PC-3 (cell line): ENCODE results near the gene LMOD3. TPM values are rescaled to one million over a fixed set of nuclear protein-coding genes. Genes with fewer than 3 reads are reported as not detected.

Experiments
- ATAC-seq: fragments of 200-7000 bp; cut with Tn5 transposase; 2 replicates; pipeline ENCODE4 v1.9.1; 2020; ENCODE audit warnings: mild to moderate bottlenecking, moderate library complexity
- BruUV-seq: library from RNA; stranded (reverse); fragments of 400-500 nt; replicated peaks from 2 replicates; lab custom pipeline; 2021; lab: Mats Ljungman, UMichigan
- CTCF ChIA-PET: fragments of 300-600 bp; sonication (Branson Sonifier 250); formaldehyde crosslinking; loops from one replicate; lab custom pipeline; 2022; ENCODE audit warnings: antibody characterized with exemption; lab: Charles Lee
- POLR2A ChIA-PET: fragments of 300-600 bp; sonication (Branson Sonifier 250); formaldehyde crosslinking; loops from one replicate; lab custom pipeline; 2022; ENCODE audit warnings: antibody characterized with exemption; ENCODE audit not compliant: unreplicated experiment; lab: Charles Lee
- DNase-seq: peaks from one replicate; pipeline ENCODE4 v3.0.0-alpha.2; 2015
- H2AFZ ChIP-seq: fragments of 300-600 bp; sonication (generic); 2 replicates; pipeline ENCODE4 v1.6.0; 2016; ENCODE audit warnings: antibody characterized with exemption, low read length
- H3F3A ChIP-seq: fragments of 300-600 bp; sonication (generic); one replicate; pipeline ENCODE4 v1.6.0; 2017; ENCODE audit warnings: antibody characterized with exemption, low read length, control low read depth, mild to moderate bottlenecking; ENCODE audit not compliant: unreplicated experiment
- H3K27ac ChIP-seq: fragments of 300-600 bp; sonication (generic); 2 replicates; pipeline ENCODE4 v1.5.1; 2016; ENCODE audit warnings: mild to moderate bottlenecking, low read length
- H3K27me3 ChIP-seq: fragments of 300-600 bp; sonication (generic); 2 replicates; pipeline ENCODE4 v1.6.1; 2016; ENCODE audit warnings: low read length, mixed read lengths
- H3K36me3 ChIP-seq: fragments of 300-600 bp; sonication (generic); 2 replicates; pipeline ENCODE4 v1.6.1; 2016; ENCODE audit warnings: low read depth, mixed run types, low read length, mixed read lengths
- H3K4me1 ChIP-seq: fragments of 300-600 bp; sonication (generic); 2 replicates; pipeline ENCODE4 v1.5.1; 2016; ENCODE audit warnings: low read length; ENCODE audit not compliant: insufficient read depth
- H3K4me2 ChIP-seq: fragments of 300-600 bp; sonication (generic); 2 replicates; pipeline ENCODE4 v1.6.0; 2016; ENCODE audit warnings: low read length
- H3K4me3 ChIP-seq: fragments of 300-600 bp; sonication (generic); 2 replicates; pipeline ENCODE4 v1.5.1; 2016; ENCODE audit warnings: mild to moderate bottlenecking, low read length, mixed read lengths
- H3K79me2 ChIP-seq: fragments of 300-600 bp; sonication (generic); 2 replicates; pipeline ENCODE4 v1.6.1; 2017; ENCODE audit warnings: low read length, mixed read lengths
- H3K9ac ChIP-seq: fragments of 300-600 bp; sonication (generic); 2 replicates; pipeline ENCODE4 v1.6.0; 2016; ENCODE audit warnings: mild to moderate bottlenecking, low read length
- H3K9me2 ChIP-seq: fragments of 300-600 bp; sonication (generic); replicated peaks from 2 replicates; pipeline ENCODE4 v1.6.1; 2016; ENCODE audit warnings: mixed run types, low read length, mixed read lengths
- H3K9me3 ChIP-seq: fragments of 300-600 bp; sonication (generic); 2 replicates; pipeline ENCODE4 v1.6.1; 2016; ENCODE audit warnings: low read length, mixed read lengths
- H4K20me1 ChIP-seq: fragments of 300-600 bp; sonication (generic); 2 replicates; pipeline ENCODE4 v1.6.1; 2016; ENCODE audit warnings: low read length, mixed read lengths
- EZH2 ChIP-seq: fragments of 300-600 bp; sonication (generic); IDR thresholded peaks from one replicate; pipeline ENCODE4 v1.6.1; 2017; ENCODE audit warnings: antibody characterized with exemption, mild to moderate bottlenecking, low read length; ENCODE audit not compliant: unreplicated experiment
- EZH2phosphoT487 ChIP-seq: fragments of 300-600 bp; sonication (generic); IDR thresholded peaks from 2 replicates; pipeline ENCODE4 v1.6.1; 2018; ENCODE audit warnings: mild to moderate bottlenecking, antibody characterized with exemption, low read length, borderline replicate concordance
- intact Hi-C: fragments of 100-400 bp; cut with micrococcal nuclease; formaldehyde crosslinking; loops from 2 replicates; pipeline ENCODE4 v1.9.0; 2023
- total RNA-seq: library from RNA; depleted of rRNA; stranded (reverse); fragments of >200 nt; gene quantifications from 2 replicates; pipeline ENCODE4 v1.2.3, GENCODE V29; 2014
- TF ChIP-seq, protein P1 (sequence below): fragments of 300-600 bp; sonication (generic); conservative IDR thresholded peaks from 2 replicates; pipeline ENCODE4 v1.5.1; 2017; ENCODE audit warnings: antibody characterized with exemption, low read depth, mild to moderate bottlenecking, low read length

Gene LMOD3
- total RNA-seq, 1 experiment from 2014 or later, result not detected

DNA sequence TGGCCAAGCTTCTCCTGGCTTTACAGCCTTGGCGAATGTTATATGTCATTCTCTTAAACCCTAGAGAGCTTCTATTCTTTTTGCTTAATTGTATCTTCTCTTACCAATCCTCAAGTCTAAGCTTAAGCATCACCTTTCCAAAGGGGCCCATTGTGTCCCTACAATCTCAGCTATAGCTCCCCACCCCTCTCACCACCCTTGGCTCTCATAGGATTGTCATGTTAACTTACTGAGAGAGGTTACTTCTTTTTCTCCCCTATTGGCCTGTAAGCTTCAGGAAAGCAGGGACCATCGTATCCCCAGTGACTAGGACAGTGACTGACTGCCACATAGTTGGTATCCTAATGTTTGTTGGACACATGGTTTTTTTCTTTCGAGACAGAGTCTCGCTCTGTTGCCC lies 43.3 kb upstream of the LMOD3 start:
- no peaks in the 10 kb centered on the region for H3K4me1 ChIP-seq
- no TSS peak for BruUV-seq
- H3K9ac ChIP-seq, result no peak overlapping the region
- no peaks in the 10 kb centered on the region for H3K79me2 ChIP-seq
- intact Hi-C loops, result no loop called here
- ChIA-PET POLR2A (no interaction called here), CTCF (no interaction called here)
- no peaks in the 10 kb centered on the region for H3K27me3 ChIP-seq
- H3F3A ChIP-seq, result no peaks in the 10 kb centered on the region
- no peak for ATAC-seq
- TF ChIP-seq, protein P1, sequence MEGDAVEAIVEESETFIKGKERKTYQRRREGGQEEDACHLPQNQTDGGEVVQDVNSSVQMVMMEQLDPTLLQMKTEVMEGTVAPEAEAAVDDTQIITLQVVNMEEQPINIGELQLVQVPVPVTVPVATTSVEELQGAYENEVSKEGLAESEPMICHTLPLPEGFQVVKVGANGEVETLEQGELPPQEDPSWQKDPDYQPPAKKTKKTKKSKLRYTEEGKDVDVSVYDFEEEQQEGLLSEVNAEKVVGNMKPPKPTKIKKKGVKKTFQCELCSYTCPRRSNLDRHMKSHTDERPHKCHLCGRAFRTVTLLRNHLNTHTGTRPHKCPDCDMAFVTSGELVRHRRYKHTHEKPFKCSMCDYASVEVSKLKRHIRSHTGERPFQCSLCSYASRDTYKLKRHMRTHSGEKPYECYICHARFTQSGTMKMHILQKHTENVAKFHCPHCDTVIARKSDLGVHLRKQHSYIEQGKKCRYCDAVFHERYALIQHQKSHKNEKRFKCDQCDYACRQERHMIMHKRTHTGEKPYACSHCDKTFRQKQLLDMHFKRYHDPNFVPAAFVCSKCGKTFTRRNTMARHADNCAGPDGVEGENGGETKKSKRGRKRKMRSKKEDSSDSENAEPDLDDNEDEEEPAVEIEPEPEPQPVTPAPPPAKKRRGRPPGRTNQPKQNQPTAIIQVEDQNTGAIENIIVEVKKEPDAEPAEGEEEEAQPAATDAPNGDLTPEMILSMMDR, result no peak
- TF ChIP-seq EZH2 (no peak), EZH2phosphoT487 (no peak)
- H3K36me3 ChIP-seq, result no peaks in the 10 kb centered on the region
- no peak for DNase-seq
- H3K27ac ChIP-seq, result no peak overlapping the region
- H4K20me1 ChIP-seq, result no peaks in the 10 kb centered on the region
- H3K9me2 ChIP-seq, result no peaks in the 10 kb centered on the region
- H3K4me2 ChIP-seq, result no peak overlapping the region
- no peak overlapping the region for H2AFZ ChIP-seq
- no peak overlapping the region for H3K4me3 ChIP-seq
- H3K9me3 ChIP-seq, result no peaks in the 10 kb centered on the region

DNA sequence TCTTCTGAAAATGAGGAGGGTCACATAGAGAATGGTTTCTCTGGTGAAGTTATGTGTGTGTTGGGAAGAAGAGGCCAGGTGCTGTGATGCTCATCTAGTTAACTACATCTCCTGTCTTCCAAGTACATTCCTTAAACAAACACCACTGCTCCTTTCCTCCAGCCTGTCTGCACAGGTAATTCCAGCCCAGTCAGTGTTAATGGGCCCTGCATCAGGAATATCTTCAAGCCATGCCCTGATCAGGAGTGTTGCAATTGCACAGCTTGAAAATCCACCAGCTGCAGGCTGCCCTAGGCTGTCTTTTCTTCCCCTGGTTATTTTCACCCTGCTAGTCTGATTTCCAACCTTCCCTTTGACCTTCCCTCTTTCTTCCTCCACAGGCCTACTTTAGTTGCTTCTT lies 41.9 kb upstream of the LMOD3 start:
- Histone ChIP-seq H3K36me3 (no peaks in the 10 kb centered on the region), H3K27ac (no peak overlapping the region), H3K4me3 (no peak overlapping the region), H3K9me3 (no peaks in the 10 kb centered on the region), H3F3A (no peaks in the 10 kb centered on the region), H3K4me2 (no peak overlapping the region), H3K79me2 (no peaks in the 10 kb centered on the region), H3K4me1 (no peaks in the 10 kb centered on the region), H3K9ac (no peak overlapping the region), H3K9me2 (no peaks in the 10 kb centered on the region), H4K20me1 (no peaks in the 10 kb centered on the region), H3K27me3 (no peaks in the 10 kb centered on the region), H2AFZ (no peak overlapping the region)
- ATAC-seq (no peak), DNase-seq (no peak)
- BruUV-seq, result no TSS peak
- ChIA-PET POLR2A (no interaction called here), CTCF (no interaction called here)
- intact Hi-C loops, result no loop called here
- TF ChIP-seq EZH2 (no peak), EZH2phosphoT487 (no peak)
- TF ChIP-seq, protein P1, result no peak

DNA sequence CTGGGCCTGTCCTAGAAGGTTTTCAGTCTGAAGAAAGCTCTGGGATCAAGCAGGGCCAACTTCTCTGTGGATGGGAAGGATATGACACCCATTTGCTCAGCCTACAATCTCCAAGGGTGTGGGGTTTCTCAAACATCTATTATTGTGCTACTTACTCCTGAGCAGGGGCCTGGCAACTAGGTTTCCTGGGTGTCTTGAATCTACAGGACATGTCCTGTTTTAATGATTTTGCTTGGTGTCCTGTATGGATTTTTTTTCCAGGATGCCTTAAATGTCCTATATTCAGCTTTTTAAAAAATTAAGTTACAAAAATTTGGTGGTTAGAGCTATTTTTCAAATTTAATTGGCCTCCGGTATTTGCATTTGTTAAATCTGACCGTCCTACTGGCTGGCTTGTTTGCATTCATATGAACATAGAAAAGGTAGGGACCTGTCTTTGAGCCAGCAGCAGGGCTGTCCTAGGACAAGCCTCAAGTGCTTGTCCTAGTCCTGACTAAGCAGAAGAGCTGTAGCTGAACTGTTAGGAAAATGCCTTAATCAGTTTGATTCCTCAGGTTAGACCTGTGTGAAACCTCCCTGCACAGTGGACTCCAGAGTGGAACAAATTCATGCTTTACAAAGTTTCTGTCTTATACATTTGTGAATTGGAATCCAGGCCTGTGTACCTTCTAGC lies 40.0 kb upstream of the LMOD3 start:
- DNase-seq, result no peak
- Histone ChIP-seq H3K4me1 (no peaks in the 10 kb centered on the region), H3K36me3 (no peaks in the 10 kb centered on the region), H3K79me2 (no peaks in the 10 kb centered on the region), H3K27ac (no peak overlapping the region), H3F3A (no peaks in the 10 kb centered on the region), H3K4me2 (no peak overlapping the region), H3K9ac (no peak overlapping the region), H3K9me2 (no peaks in the 10 kb centered on the region), H3K4me3 (no peak overlapping the region), H2AFZ (no peak overlapping the region), H3K9me3 (no peaks in the 10 kb centered on the region), H3K27me3 (no peaks in the 10 kb centered on the region), H4K20me1 (no peaks in the 10 kb centered on the region)
- ATAC-seq, result no peak
- CTCF ChIA-PET, result interaction anchor here (0.6 to 2.5 kb wide), 2 partner anchors 144 to 269 kb away, joined by 6 to 11 read pairs; no protein-coding TSS in a partner anchor
- intact Hi-C loops, result no loop called here
- POLR2A ChIA-PET, result no interaction called here
- TF ChIP-seq EZH2 (no peak), EZH2phosphoT487 (no peak)
- TF ChIP-seq, protein P1, result no peak
- no TSS peak for BruUV-seq
